GM23338 (cell line): ENCODE measurements around the gene RTKN. TPM values are rescaled to one million over a fixed set of nuclear protein-coding genes. Genes with fewer than 3 reads are reported as not detected.

Experiments
- ATAC-seq: fragments of 200-7000 bp; cut with Tn5 transposase; 3 replicates; pipeline ENCODE4 v1.9.1; 2020
- DNase-seq: peaks from one replicate; pipeline ENCODE4 v3.0.0-alpha.2; 2015; ENCODE audit warnings: low spot score
- H2AFZ ChIP-seq: fragments of 200-600 bp; sonication (generic); 2 replicates; pipeline ENCODE4 v1.8.0; 2016; ENCODE audit warnings: antibody characterized with exemption, mild to moderate bottlenecking, moderate library complexity
- H3F3A ChIP-seq: fragments of 200-600 bp; sonication (generic); replicated peaks from 2 replicates; pipeline ENCODE4 v1.8.0; 2017; ENCODE audit warnings: antibody characterized with exemption, mixed run types, low read depth
- H3K27ac ChIP-seq: fragments of 200-600 bp; sonication (generic); 2 replicates; pipeline ENCODE4 v1.6.1; 2016; ENCODE audit warnings: low read depth
- H3K27me3 ChIP-seq: fragments of 200-600 bp; sonication (generic); 2 replicates; pipeline ENCODE4 v1.8.0; 2016; ENCODE audit warnings: mild to moderate bottlenecking, mixed run types, moderate library complexity; ENCODE audit not compliant: insufficient read depth
- H3K36me3 ChIP-seq: fragments of 200-600 bp; sonication (generic); 2 replicates; pipeline ENCODE4 v1.8.0; 2016; ENCODE audit warnings: mild to moderate bottlenecking; ENCODE audit not compliant: insufficient read depth
- H3K4me1 ChIP-seq: fragments of 200-600 bp; sonication (generic); 2 replicates; pipeline ENCODE4 v1.8.0; 2016; ENCODE audit warnings: mild to moderate bottlenecking, moderate library complexity; ENCODE audit not compliant: insufficient read depth
- H3K4me2 ChIP-seq: fragments of 200-600 bp; sonication (generic); 2 replicates; pipeline ENCODE4 v1.7.1; 2017; ENCODE audit warnings: mixed run types
- H3K4me3 ChIP-seq: fragments of 200-600 bp; sonication (generic); 2 replicates; pipeline ENCODE4 v1.6.1; 2016; ENCODE audit warnings: mixed run types
- H3K79me2 ChIP-seq: fragments of 200-600 bp; sonication (generic); replicated peaks from 2 replicates; pipeline ENCODE4 v1.8.0; 2017; ENCODE audit warnings: mild to moderate bottlenecking; ENCODE audit not compliant: insufficient read depth
- H3K9me2 ChIP-seq: fragments of 200-600 bp; sonication (generic); 2 replicates; pipeline ENCODE4 v1.8.0; 2017; ENCODE audit not compliant: insufficient read depth
- H4K20me1 ChIP-seq: fragments of 200-600 bp; sonication (generic); replicated peaks from 2 replicates; pipeline ENCODE4 v1.8.0; 2017; ENCODE audit warnings: mild to moderate bottlenecking; ENCODE audit not compliant: insufficient read depth
- H3K27ac Mint-ChIP-seq: 2 replicates; pipeline ENCODE4 v1.8.0; 2020; ENCODE audit warnings: inconsistent platforms, mild to moderate bottlenecking, moderate library complexity, mixed read lengths
- H3K27me3 Mint-ChIP-seq: 3 replicates; pipeline ENCODE4 v1.8.0; 2022; ENCODE audit warnings: low read depth, mild to moderate bottlenecking, moderate library complexity, mixed read lengths, inconsistent platforms; ENCODE audit not compliant: insufficient read depth, poor library complexity
- H3K36me3 Mint-ChIP-seq: 3 replicates; pipeline ENCODE4 v1.8.0; 2021; ENCODE audit warnings: low read depth, mild to moderate bottlenecking, inconsistent platforms, moderate library complexity, mixed read lengths
- H3K4me1 Mint-ChIP-seq: 3 replicates; pipeline ENCODE4 v1.8.0; 2020; ENCODE audit warnings: mild to moderate bottlenecking, inconsistent platforms, mixed read lengths
- H3K4me3 Mint-ChIP-seq: 3 replicates; pipeline ENCODE4 v1.8.0; 2021; ENCODE audit warnings: moderate library complexity, mild to moderate bottlenecking, inconsistent platforms, mixed read lengths
- H3K9me3 Mint-ChIP-seq: 3 replicates; pipeline ENCODE4 v1.8.0; 2020; ENCODE audit warnings: moderate library complexity, mild to moderate bottlenecking, inconsistent platforms, mixed read lengths
- CREB1 ChIP-seq: fragments of 250-450 bp; sonication (Bioruptor Pico); IDR thresholded peaks from 2 replicates; pipeline ENCODE4 v1.5.0; 2020; ENCODE audit warnings: low read depth, mild to moderate bottlenecking, moderate library complexity
- NANOG ChIP-seq: IDR thresholded peaks from 2 replicates; pipeline ENCODE4 v1.6.1; 2016; ENCODE audit warnings: antibody characterized with exemption, borderline replicate concordance
- POLR2AphosphoS5 ChIP-seq: IDR thresholded peaks from 2 replicates; pipeline ENCODE4 v1.6.1; 2016; ENCODE audit warnings: antibody characterized with exemption, low read depth
- polyA plus RNA-seq: library from polyadenylated mRNA; unstranded; fragments of >200 nt; fragmentation: Nextera tagmentation; extraction: Ambion mirVana; gene quantifications from 2 replicates; pipeline ENCODE4 v1.2.1, GENCODE V29; 2016
- total RNA-seq: library from RNA; depleted of rRNA; stranded (reverse); fragments of >200 nt; shearing (Covaris generic); gene quantifications from 2 replicates; pipeline ENCODE4 v1.2.3, GENCODE V29; 2014
- TF ChIP-seq, protein P1 (sequence below): fragments of 250-450 bp; sonication (Bioruptor Pico); IDR thresholded peaks from 2 replicates; pipeline ENCODE4 v1.5.0; 2020; ENCODE audit warnings: mild to moderate bottlenecking, moderate library complexity
- TF ChIP-seq, protein P2 (sequence below): IDR thresholded peaks from one replicate; pipeline ENCODE4 v1.6.1; 2018; ENCODE audit warnings: antibody characterized with exemption; ENCODE audit not compliant: unreplicated experiment

Gene RTKN
- total and polyA plus RNA-seq, 2 experiments from 2014 or later: 24.5 to 50.0 TPM

DNA sequence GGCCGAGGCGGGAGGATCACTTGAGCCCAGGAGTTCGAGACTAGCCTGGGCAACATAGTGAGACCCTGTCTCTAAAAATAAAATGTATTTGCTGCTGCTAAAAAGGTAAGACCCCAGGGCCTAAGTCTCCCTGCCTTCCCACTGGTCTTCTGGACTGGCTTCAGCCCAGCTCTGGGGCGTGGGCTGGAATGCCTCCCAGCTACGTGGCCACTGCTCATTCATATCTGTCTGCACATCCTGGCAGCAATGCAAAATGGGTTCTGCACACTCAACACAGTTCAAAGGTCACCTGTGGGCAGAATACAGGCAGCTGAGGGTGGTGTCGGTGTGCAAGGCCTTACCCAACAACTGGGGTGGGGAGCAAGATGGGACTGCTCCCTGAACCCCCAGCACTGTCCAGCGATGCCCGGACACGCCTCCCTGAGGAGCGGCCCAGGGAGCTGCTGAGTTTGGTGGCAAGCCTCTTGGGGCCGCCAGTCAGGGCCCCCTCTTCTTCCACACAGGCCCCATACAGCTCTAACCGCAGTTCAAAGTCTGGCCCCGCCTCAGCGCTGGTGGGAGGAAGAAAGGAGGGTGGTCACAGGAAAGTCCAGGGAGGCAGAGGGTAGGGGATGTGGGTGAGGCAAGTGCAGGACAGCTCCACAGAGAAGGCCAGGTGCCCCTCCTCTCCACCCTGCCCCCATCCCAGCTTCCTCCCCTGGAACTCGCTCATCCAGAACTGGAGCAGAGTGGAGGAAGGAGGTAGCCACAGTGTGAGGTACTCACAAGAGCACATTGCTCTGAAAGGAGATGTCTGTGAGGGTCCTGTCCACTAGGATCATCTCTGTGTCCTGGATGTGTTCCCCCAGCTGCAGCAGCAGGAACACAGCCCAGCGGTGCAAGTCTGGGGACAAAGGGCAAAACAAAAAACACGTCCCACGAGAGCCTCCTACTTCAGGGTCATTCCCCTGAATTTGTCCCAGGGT lies 12.0 kb downstream of the RTKN start:
- Histone ChIP-seq H3K27me3 (no peaks in the 10 kb centered on the region), H3K4me1 (no peaks in the 10 kb centered on the region), H3K27ac (no peak overlapping the region), H3K36me3 (peaks cover 8% of the 10 kb centered on the region; the same call in 1 of the 2 replicates), H2AFZ (no peak overlapping the region), H3K9me2 (no peaks in the 10 kb centered on the region), H3K4me2 (no peak overlapping the region), H3K79me2 (peaks cover 10% of the 10 kb centered on the region), H4K20me1 (peaks cover 8% of the 10 kb centered on the region; the same call in 1 of the 2 replicates), H3F3A (0 out of 2 replicates have a peak, but pooled peaks cover 7% of the 10 kb centered on the region), H3K4me3 (no peak overlapping the region)
- no peaks in the 10 kb centered on the region for H3K4me1 Mint-ChIP-seq
- H3K27me3 Mint-ChIP-seq: peaks cover 11% of the 10 kb centered on the region
- DNase-seq (no peak), ATAC-seq (no peak)
- H3K36me3 Mint-ChIP-seq: peaks cover 79% of the 10 kb centered on the region
- TF ChIP-seq, protein P1, sequence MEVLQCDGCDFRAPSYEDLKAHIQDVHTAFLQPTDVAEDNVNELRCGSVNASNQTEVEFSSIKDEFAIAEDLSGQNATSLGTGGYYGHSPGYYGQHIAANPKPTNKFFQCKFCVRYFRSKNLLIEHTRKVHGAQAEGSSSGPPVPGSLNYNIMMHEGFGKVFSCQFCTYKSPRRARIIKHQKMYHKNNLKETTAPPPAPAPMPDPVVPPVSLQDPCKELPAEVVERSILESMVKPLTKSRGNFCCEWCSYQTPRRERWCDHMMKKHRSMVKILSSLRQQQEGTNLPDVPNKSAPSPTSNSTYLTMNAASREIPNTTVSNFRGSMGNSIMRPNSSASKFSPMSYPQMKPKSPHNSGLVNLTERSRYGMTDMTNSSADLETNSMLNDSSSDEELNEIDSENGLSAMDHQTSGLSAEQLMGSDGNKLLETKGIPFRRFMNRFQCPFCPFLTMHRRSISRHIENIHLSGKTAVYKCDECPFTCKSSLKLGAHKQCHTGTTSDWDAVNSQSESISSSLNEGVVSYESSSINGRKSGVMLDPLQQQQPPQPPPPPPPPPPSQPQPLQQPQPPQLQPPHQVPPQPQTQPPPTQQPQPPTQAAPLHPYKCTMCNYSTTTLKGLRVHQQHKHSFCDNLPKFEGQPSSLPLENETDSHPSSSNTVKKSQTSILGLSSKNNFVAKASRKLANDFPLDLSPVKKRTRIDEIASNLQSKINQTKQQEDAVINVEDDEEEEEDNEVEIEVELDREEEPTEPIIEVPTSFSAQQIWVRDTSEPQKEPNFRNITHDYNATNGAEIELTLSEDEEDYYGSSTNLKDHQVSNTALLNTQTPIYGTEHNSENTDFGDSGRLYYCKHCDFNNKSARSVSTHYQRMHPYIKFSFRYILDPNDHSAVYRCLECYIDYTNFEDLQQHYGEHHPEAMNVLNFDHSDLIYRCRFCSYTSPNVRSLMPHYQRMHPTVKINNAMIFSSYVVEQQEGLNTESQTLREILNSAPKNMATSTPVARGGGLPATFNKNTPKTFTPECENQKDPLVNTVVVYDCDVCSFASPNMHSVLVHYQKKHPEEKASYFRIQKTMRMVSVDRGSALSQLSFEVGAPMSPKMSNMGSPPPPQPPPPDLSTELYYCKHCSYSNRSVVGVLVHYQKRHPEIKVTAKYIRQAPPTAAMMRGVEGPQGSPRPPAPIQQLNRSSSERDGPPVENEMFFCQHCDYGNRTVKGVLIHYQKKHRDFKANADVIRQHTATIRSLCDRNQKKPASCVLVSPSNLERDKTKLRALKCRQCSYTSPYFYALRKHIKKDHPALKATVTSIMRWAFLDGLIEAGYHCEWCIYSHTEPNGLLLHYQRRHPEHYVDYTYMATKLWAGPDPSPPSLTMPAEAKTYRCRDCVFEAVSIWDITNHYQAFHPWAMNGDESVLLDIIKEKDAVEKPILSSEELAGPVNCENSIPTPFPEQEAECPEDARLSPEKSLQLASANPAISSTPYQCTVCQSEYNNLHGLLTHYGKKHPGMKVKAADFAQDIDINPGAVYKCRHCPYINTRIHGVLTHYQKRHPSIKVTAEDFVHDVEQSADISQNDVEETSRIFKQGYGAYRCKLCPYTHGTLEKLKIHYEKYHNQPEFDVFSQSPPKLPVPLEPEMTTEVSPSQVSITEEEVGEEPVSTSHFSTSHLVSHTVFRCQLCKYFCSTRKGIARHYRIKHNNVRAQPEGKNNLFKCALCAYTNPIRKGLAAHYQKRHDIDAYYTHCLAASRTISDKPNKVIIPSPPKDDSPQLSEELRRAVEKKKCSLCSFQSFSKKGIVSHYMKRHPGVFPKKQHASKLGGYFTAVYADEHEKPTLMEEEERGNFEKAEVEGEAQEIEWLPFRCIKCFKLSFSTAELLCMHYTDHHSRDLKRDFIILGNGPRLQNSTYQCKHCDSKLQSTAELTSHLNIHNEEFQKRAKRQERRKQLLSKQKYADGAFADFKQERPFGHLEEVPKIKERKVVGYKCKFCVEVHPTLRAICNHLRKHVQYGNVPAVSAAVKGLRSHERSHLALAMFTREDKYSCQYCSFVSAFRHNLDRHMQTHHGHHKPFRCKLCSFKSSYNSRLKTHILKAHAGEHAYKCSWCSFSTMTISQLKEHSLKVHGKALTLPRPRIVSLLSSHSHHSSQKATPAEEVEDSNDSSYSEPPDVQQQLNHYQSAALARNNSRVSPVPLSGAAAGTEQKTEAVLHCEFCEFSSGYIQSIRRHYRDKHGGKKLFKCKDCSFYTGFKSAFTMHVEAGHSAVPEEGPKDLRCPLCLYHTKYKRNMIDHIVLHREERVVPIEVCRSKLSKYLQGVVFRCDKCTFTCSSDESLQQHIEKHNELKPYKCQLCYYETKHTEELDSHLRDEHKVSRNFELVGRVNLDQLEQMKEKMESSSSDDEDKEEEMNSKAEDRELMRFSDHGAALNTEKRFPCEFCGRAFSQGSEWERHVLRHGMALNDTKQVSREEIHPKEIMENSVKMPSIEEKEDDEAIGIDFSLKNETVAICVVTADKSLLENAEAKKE (CRISPR knock-in tag): no peak
- TF ChIP-seq, protein P2, sequence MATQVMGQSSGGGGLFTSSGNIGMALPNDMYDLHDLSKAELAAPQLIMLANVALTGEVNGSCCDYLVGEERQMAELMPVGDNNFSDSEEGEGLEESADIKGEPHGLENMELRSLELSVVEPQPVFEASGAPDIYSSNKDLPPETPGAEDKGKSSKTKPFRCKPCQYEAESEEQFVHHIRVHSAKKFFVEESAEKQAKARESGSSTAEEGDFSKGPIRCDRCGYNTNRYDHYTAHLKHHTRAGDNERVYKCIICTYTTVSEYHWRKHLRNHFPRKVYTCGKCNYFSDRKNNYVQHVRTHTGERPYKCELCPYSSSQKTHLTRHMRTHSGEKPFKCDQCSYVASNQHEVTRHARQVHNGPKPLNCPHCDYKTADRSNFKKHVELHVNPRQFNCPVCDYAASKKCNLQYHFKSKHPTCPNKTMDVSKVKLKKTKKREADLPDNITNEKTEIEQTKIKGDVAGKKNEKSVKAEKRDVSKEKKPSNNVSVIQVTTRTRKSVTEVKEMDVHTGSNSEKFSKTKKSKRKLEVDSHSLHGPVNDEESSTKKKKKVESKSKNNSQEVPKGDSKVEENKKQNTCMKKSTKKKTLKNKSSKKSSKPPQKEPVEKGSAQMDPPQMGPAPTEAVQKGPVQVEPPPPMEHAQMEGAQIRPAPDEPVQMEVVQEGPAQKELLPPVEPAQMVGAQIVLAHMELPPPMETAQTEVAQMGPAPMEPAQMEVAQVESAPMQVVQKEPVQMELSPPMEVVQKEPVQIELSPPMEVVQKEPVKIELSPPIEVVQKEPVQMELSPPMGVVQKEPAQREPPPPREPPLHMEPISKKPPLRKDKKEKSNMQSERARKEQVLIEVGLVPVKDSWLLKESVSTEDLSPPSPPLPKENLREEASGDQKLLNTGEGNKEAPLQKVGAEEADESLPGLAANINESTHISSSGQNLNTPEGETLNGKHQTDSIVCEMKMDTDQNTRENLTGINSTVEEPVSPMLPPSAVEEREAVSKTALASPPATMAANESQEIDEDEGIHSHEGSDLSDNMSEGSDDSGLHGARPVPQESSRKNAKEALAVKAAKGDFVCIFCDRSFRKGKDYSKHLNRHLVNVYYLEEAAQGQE: no peak
- TF ChIP-seq POLR2AphosphoS5 (no peak), NANOG (no peak), CREB1 (CRISPR knock-in tag) (no peak)
- no peak overlapping the region for H3K27ac Mint-ChIP-seq
- no peaks in the 10 kb centered on the region for H3K9me3 Mint-ChIP-seq
- H3K4me3 Mint-ChIP-seq: no peak overlapping the region
